H1 (cell line): ENCODE results near the gene SLC44A5. TPM values are rescaled to one million over a fixed set of nuclear protein-coding genes. Genes with fewer than 3 reads are reported as not detected.
"Not testable (repeated sequence)": the region's sequence is repeated elsewhere in the genome, so short reads cannot be mapped to it uniquely, and the experiment has no call there.

Source experiments
- CTCF ChIA-PET: fragments of 300-600 bp; sonication (Branson Sonifier 250); formaldehyde crosslinking; loops from one replicate; lab custom pipeline; 2021; ENCODE audit not compliant: partially characterized antibody; lab: Charles Lee
- POLR2A ChIA-PET: fragments of 300-600 bp; sonication (Branson Sonifier 250); formaldehyde crosslinking; loops from one replicate; lab custom pipeline; 2021; ENCODE audit warnings: inconsistent platforms; ENCODE audit not compliant: partially characterized antibody; lab: Charles Lee
- DNase-seq, 2 experiments: peaks; one replicate each; pipeline versions ENCODE4 v3.0.0 to v3.0.0-alpha.2; 2010 to 2022; ENCODE audit warnings: low spot score in 2 of 2, low read depth in 1 of 2, mixed read lengths in 1 of 2
- FAIRE-seq: peaks from 2 replicates; lab custom pipeline; 2011; peaks lifted over from hg19 to GRCh38; lab: Jason Lieb, UNC
- H2AFZ ChIP-seq: 2 replicates; pipeline ENCODE4 v1.8.1; 2012; ENCODE audit warnings: low read length, inconsistent platforms
- H2AK5ac ChIP-seq: 2 replicates; pipeline ENCODE4 v1.6.1; 2013; ENCODE audit warnings: low read depth, low read length
- H2BK120ac ChIP-seq: replicated peaks from 2 replicates; pipeline ENCODE3; 2013; ENCODE audit warnings: low read depth, low read length, inconsistent platforms
- H2BK12ac ChIP-seq: 2 replicates; pipeline ENCODE4 v1.6.1; 2013; ENCODE audit warnings: low read depth, low read length
- H2BK15ac ChIP-seq: 2 replicates; pipeline ENCODE4 v1.6.1; 2013; ENCODE audit warnings: low read length
- H2BK20ac ChIP-seq: 2 replicates; pipeline ENCODE4 v1.6.1; 2013; ENCODE audit warnings: low read length
- H2BK5ac ChIP-seq: 2 replicates; pipeline ENCODE4 v1.6.1; 2013; ENCODE audit warnings: low read depth, low read length
- H3K14ac ChIP-seq: 2 replicates; pipeline ENCODE4 v1.6.1; 2013; ENCODE audit warnings: inconsistent platforms; ENCODE audit not compliant: insufficient read length
- H3K18ac ChIP-seq: 2 replicates; pipeline ENCODE4 v1.6.1; 2013; ENCODE audit warnings: low read length; ENCODE audit errors: extremely low read depth
- H3K23ac ChIP-seq: 2 replicates; pipeline ENCODE4 v1.6.1; 2013; ENCODE audit warnings: inconsistent platforms; ENCODE audit not compliant: insufficient read length
- H3K23me2 ChIP-seq: 2 replicates; pipeline ENCODE4 v1.6.1; 2013; ENCODE audit warnings: low read depth, low read length
- H3K27ac ChIP-seq: 2 replicates; pipeline ENCODE4 v1.6.1; 2011; ENCODE audit warnings: low read depth, low read length, inconsistent platforms
- H3K27me3 ChIP-seq, 4 experiments: replicated peaks in 1 of 4; 1 replicate in 1 of 4; 2 replicates in 3 of 4; pipeline versions ENCODE4 v1.6.1 to v1.8.1; 2011 to 2013; ENCODE audit warnings: low read length in 3 of 4, mild to moderate bottlenecking in 3 of 4, inconsistent platforms in 2 of 4, mixed read lengths in 2 of 4, moderate library complexity in 1 of 4; ENCODE audit not compliant: control insufficient read depth in 3 of 4, insufficient read depth in 3 of 4; ENCODE audit errors: extremely low read depth in 1 of 4
- H3K36me3 ChIP-seq, 4 experiments: 2 replicates each; pipeline versions ENCODE4 v1.6.1 to v1.8.1; 2011 to 2013; ENCODE audit warnings: mild to moderate bottlenecking in 4 of 4, low read length in 3 of 4, moderate library complexity in 2 of 4, control low read depth in 1 of 4, inconsistent platforms in 1 of 4; ENCODE audit not compliant: insufficient read depth in 4 of 4, control insufficient read depth in 2 of 4
- H3K4ac ChIP-seq: replicated peaks from 2 replicates; pipeline ENCODE3; 2013; ENCODE audit warnings: low read length, low read depth, mixed read lengths, inconsistent platforms; ENCODE audit not compliant: insufficient read length
- H3K4me1 ChIP-seq, 4 experiments: replicated peaks in 1 of 4; 1 replicate in 1 of 4; 2 replicates in 3 of 4; pipeline versions ENCODE4 v1.6.1 to v1.8.1; 2011 to 2013; ENCODE audit warnings: low read length in 3 of 4, inconsistent platforms in 2 of 4, mixed read lengths in 1 of 4; ENCODE audit not compliant: insufficient read depth in 4 of 4, control insufficient read depth in 3 of 4
- H3K4me2 ChIP-seq, 2 experiments: 2 replicates each; pipeline versions ENCODE4 v1.6.1 to v1.8.1; 2011 to 2013; ENCODE audit warnings: low read depth in 2 of 2, low read length in 2 of 2, control low read depth in 1 of 2, inconsistent platforms in 1 of 2, mild to moderate bottlenecking in 1 of 2; ENCODE audit not compliant: insufficient read depth in 1 of 2
- H3K4me3 ChIP-seq, 4 experiments: fragments of 200-600, 300-600 bp in 1 of 4; sonication (generic), shearing (Covaris generic), sonication (Bioruptor Twin) in 1 of 4; 2 replicates each; pipeline versions ENCODE4 v1.5.1 to v1.8.1; 2011 to 2016; ENCODE audit warnings: low read length in 4 of 4, low read depth in 3 of 4, control low read depth in 2 of 4, inconsistent platforms in 2 of 4, mild to moderate bottlenecking in 2 of 4, mixed read lengths in 1 of 4, moderate library complexity in 1 of 4; ENCODE audit not compliant: insufficient read depth in 2 of 4; ENCODE audit errors: extremely low read depth in 1 of 4
- H3K56ac ChIP-seq: replicated peaks from 2 replicates; pipeline ENCODE3; 2013; ENCODE audit warnings: low read depth, mild to moderate bottlenecking, mixed read lengths, low read length, inconsistent platforms; ENCODE audit not compliant: insufficient read length
- H3K79me1 ChIP-seq: 2 replicates; pipeline ENCODE4 v1.6.1; 2013; ENCODE audit warnings: low read depth, low read length, control low read depth
- H3K79me2 ChIP-seq, 2 experiments: 2 replicates each; pipeline versions ENCODE4 v1.6.1 to v1.8.1; 2012 to 2013; ENCODE audit warnings: low read length in 2 of 2, mild to moderate bottlenecking in 2 of 2, inconsistent platforms in 1 of 2; ENCODE audit not compliant: insufficient read depth in 2 of 2, control insufficient read depth in 1 of 2
- H3K9ac ChIP-seq, 4 experiments: replicated peaks in 1 of 4; 1 replicate in 1 of 4; 2 replicates in 3 of 4; pipeline versions ENCODE4 v1.6.1 to v1.8.1; 2011 to 2013; ENCODE audit warnings: low read depth in 3 of 4, low read length in 3 of 4, control low read depth in 2 of 4, mild to moderate bottlenecking in 2 of 4, moderate library complexity in 2 of 4, inconsistent platforms in 1 of 4; ENCODE audit errors: extremely low read depth in 1 of 4
- H3K9me3 ChIP-seq, 2 experiments: 2 replicates each; pipeline versions ENCODE4 v1.6.1 to v1.8.1; 2012 to 2013; ENCODE audit warnings: mild to moderate bottlenecking in 2 of 2, moderate library complexity in 2 of 2, control low read depth in 1 of 2, inconsistent platforms in 1 of 2, low read depth in 1 of 2, low read length in 1 of 2, mixed read lengths in 1 of 2; ENCODE audit not compliant: insufficient read depth in 2 of 2
- H4K20me1 ChIP-seq, 2 experiments: replicated peaks in 1 of 2; 2 replicates each; pipeline versions ENCODE3 to v1.8.1; 2011 to 2013; ENCODE audit warnings: inconsistent platforms in 2 of 2, low read length in 2 of 2, mild to moderate bottlenecking in 1 of 2; ENCODE audit not compliant: insufficient read depth in 2 of 2, control insufficient read depth in 1 of 2
- H4K5ac ChIP-seq: 2 replicates; pipeline ENCODE4 v1.6.1; 2013; ENCODE audit warnings: low read length, low read depth, mixed read lengths, inconsistent platforms; ENCODE audit not compliant: insufficient read length
- H4K8ac ChIP-seq: 2 replicates; pipeline ENCODE4 v1.8.0; 2013; ENCODE audit warnings: mild to moderate bottlenecking, moderate library complexity, low read length, inconsistent platforms; ENCODE audit not compliant: insufficient read depth; ENCODE audit errors: extremely low read depth
- H4K91ac ChIP-seq: replicated peaks from 2 replicates; pipeline ENCODE3; 2013; ENCODE audit warnings: low read length, mixed read lengths, inconsistent platforms; ENCODE audit not compliant: insufficient read length
- YY1 ChIP-seq: IDR thresholded peaks from 2 replicates; pipeline ENCODE4 v1.6.1; 2011; ENCODE audit warnings: low read depth, mild to moderate bottlenecking, low read length
- WGBS, 2 experiments: shearing (Covaris generic) in 1 of 2; methylation state at CpG; one replicate each; pipeline versions ENCODE4 v1.1.6 to v1.1.7; 2013 to 2015; ENCODE audit warnings: low lambda C conversion rate in 2 of 2, mixed read lengths in 2 of 2, inconsistent platforms in 1 of 2, low coverage in 1 of 2, missing lambda C conversion rate in 1 of 2; ENCODE audit not compliant: insufficient replicate concordance in 2 of 2, insufficient coverage in 1 of 2, insufficient read length in 1 of 2; ENCODE audit errors: extremely low coverage in 1 of 2, missing lambda C conversion rate in 1 of 2; 5-methylcytosine and 5-hydroxymethylcytosine counted together
- polyA plus RNA-seq, 7 experiments: library from polyadenylated mRNA; depleted of rRNA in 3 of 7; stranded (reverse) in 5 of 7; unstranded in 2 of 7; fragments of >200 nt in 5 of 7; fragments of 200-250 nt in 2 of 7; gene quantifications; 1 replicate in 5 of 7; 2 replicates in 1 of 7; 4 replicates in 1 of 7; pipeline versions ENCODE4 v1.2.1 to v1.2.3, GENCODE V29; 2011 to 2013; ENCODE audit warnings: missing spikeins in 2 of 7, mixed read lengths in 2 of 7
- total RNA-seq: library from RNA; stranded (reverse); fragmentation: NEBNext Ultra II Directional; extraction: Animal tissue kit (Norgen Biotek cat#: 25700); gene quantifications from 2 replicates; pipeline ENCODE4 v1.2.1, GENCODE V29; 2021

The SLC44A5 gene
- total and polyA plus RNA-seq, 2 of the 8 experiments (the other 6 are each of a cell fraction or from before 2014, with no cell fraction given), result 1.8 to 3.3 TPM

DNA sequence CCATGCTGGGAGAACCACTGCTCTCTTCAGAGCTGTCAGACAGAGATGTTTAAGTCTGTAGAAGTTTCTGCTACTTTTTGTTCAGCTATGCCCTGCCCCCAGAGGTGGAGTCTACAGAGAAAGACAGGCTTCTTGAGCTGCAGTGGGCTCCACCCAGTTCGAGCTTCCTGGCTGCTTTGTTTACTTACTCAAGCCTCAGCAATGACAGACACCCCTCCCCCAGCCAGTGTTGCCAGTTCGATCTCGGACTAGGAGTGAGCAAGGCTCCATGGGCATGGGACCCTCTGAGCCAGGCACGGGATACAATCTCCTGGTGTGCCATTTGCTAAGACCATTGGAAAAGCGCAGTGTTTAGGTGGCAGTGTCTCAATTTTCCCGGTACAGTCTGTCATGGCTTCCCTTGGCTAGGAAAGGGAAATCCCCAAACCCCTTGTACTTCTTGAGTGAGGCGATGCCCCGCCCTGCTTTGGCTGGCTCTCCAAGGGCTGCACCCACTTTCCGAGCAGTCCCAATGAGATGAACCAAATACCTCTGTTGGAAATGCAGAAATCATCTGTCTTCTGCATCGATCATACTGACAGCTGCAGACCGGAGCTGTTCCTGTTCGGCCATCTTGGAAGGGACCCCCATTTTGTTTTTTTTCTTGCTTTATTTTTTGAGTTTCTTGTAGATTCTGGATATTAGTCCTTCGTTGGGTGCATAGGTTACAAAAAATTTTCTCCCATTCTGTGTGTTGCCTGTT, 429.5 kb downstream of the SLC44A5 start:
- 0 out of 2 replicates have a peak, but pooled peaks have one; percentile 15 for TF ChIP-seq YY1
- 91% methylated on average over 13 of the region's 13 CpGs; no CpG with 5 or more reads in 1 of the 2 experiments for WGBS, 2 experiments
- CTCF ChIA-PET, result interaction anchor here (0.7 to 1.3 kb wide), 4 partner anchors 9 to 450 kb away, joined by 3 to 4 read pairs (median 3); no protein-coding TSS in a partner anchor

More for the DNA sequence above, 429.5 kb downstream of the SLC44A5 start:
- H4K91ac ChIP-seq, H3K9ac ChIP-seq, H3K4ac ChIP-seq, H2AFZ ChIP-seq, H4K8ac ChIP-seq, H4K5ac ChIP-seq, H3K23ac ChIP-seq, H2BK15ac ChIP-seq, H3K79me2 ChIP-seq, H2BK5ac ChIP-seq, H3K27me3 ChIP-seq, H3K4me3 ChIP-seq, H3K18ac ChIP-seq, H3K14ac ChIP-seq, H4K20me1 ChIP-seq, H2BK20ac ChIP-seq, H2BK120ac ChIP-seq, H3K36me3 ChIP-seq, H3K4me1 ChIP-seq, H2BK12ac ChIP-seq, H3K79me1 ChIP-seq, FAIRE-seq, H3K27ac ChIP-seq, H3K56ac ChIP-seq, H3K4me2 ChIP-seq, H2AK5ac ChIP-seq, POLR2A ChIA-PET, DNase-seq, H3K9me3 ChIP-seq, H3K23me2 ChIP-seq: not testable (repeated sequence)
